Measurements from ENCODE around the gene HOXA3. TPM values are rescaled to one million over a fixed set of nuclear protein-coding genes. Genes with fewer than 3 reads are reported as not detected.

HOXA3 gene
- total RNA-seq, 1 experiment from 2014 or later: 9.2 TPM

DNA sequence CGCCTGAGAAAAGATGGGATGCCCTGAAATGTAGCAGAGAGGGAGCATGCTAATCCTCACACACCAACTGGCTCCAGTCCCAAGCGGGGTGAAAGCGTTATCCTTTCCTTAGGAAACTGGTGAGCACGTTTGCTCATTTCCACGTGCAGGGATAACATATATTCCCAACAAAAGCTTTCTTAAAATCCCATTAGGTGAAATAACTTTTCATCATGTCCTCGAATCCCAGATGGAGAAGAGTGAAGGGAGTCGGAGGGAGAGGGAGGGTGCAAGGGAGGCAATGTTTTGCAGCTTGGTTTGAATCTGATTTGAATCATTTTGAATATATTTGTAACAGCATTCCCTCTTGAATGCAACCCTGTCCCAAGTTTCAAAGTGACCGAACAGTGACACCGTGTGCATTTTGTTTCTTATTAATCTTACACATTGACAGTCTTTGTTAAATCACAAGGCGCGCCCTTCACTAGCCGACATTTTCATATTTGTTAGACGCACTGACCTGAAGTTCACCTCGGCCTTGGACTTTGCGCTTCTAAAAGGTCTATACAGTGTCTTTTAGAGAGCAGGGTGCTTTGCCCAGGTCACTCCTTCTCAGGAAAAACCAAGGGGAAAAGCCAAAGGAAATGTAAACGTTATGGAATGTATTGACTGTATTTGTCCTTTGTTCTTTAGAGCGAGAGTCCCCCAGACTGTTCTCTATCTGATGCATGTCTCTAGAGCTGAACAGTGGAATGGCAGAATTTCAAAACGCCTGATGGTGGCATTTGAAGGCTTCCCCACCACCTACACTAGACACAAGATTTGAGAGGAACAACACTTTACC, 18.8 kb downstream of the HOXA3 start:
- TF ChIP-seq, protein P1, sequence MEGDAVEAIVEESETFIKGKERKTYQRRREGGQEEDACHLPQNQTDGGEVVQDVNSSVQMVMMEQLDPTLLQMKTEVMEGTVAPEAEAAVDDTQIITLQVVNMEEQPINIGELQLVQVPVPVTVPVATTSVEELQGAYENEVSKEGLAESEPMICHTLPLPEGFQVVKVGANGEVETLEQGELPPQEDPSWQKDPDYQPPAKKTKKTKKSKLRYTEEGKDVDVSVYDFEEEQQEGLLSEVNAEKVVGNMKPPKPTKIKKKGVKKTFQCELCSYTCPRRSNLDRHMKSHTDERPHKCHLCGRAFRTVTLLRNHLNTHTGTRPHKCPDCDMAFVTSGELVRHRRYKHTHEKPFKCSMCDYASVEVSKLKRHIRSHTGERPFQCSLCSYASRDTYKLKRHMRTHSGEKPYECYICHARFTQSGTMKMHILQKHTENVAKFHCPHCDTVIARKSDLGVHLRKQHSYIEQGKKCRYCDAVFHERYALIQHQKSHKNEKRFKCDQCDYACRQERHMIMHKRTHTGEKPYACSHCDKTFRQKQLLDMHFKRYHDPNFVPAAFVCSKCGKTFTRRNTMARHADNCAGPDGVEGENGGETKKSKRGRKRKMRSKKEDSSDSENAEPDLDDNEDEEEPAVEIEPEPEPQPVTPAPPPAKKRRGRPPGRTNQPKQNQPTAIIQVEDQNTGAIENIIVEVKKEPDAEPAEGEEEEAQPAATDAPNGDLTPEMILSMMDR (IDR thresholded peaks at IDR 0.05 in 2 of 3, conservative IDR thresholded peaks at IDR 0.05 in 1 of 3; ENCODE audit: borderline replicate concordance in 1 of 3, insufficient read depth in 1 of 3, low read depth in 2 of 3, low read length in 2 of 3): no peak
- TF ChIP-seq EGR1 (IDR thresholded peaks at IDR 0.05; ENCODE audit: low read depth) (no peak), SP1 (IDR thresholded peaks at IDR 0.05; ENCODE audit: low read depth) (no peak), EZH2 (IDR thresholded peaks at IDR 0.05) (no peak), RAD21 (IDR thresholded peaks at IDR 0.05; ENCODE audit: low read depth) (peak; percentile 16; the same call in 1 of the 2 replicates)
- no peak overlapping the region for H3K27ac ChIP-seq (ENCODE audit: low read depth, low read length)
- RAD21 ChIA-PET (ENCODE audit: low non-redundant PET in 1 of 2, low total read pairs in 2 of 2, uncharacterized antibody in 2 of 2, unreplicated experiment in 2 of 2): no interaction called here
- no TSS peak for BruUV-seq (replicated peaks)
- H4K20me1 ChIP-seq (ENCODE audit: insufficient read depth): no peaks in the 10 kb centered on the region
- CTCF ChIA-PET: no interaction called here
- H3K4me2 ChIP-seq (ENCODE audit: low read length): peak overlapping the region; percentile 83
- POLR2A ChIA-PET: no interaction called here
- peak overlapping the region in 1 of 2 experiments; percentile 22; a peak in 1 of 4 replicates for H3K4me3 ChIP-seq (replicated peaks in 1 of 2; ENCODE audit: low read depth in 1 of 2, low read length in 2 of 2)
- 0 out of 2 replicates have a peak, but pooled peaks cover under 1% of the 10 kb centered on the region for H3K27me3 ChIP-seq (ENCODE audit: insufficient read depth, low read length)
- intact Hi-C loops (cut with micrococcal nuclease): no loop called here
- H3K9ac ChIP-seq (ENCODE audit: low read length): peak overlapping the region; percentile 55; the same call in 1 of the 2 replicates
- H3K79me2 ChIP-seq (ENCODE audit: insufficient read depth, low read length): no peaks in the 10 kb centered on the region
- no peak overlapping the region for H2AFZ ChIP-seq (ENCODE audit: low read depth, low read length, poor library complexity, severe bottlenecking)
- DNase-seq (ENCODE audit: low read depth, low spot score): no peak
- H3K36me3 ChIP-seq (ENCODE audit: control insufficient read depth in 1 of 2, insufficient read depth in 2 of 2, low read length in 2 of 2): no peaks in the 10 kb centered on the region
- ATAC-seq: no peak
- no peaks in the 10 kb centered on the region for H3K9me3 ChIP-seq (ENCODE audit: control insufficient read depth in 1 of 2, insufficient read depth in 1 of 2, low read depth in 1 of 2, low read length in 2 of 2)
- no peaks in the 10 kb centered on the region for H3K9me2 ChIP-seq (ENCODE audit: insufficient read depth)
- peaks cover 41 to 86% of the 10 kb centered on the region in 2 experiments for H3K4me1 ChIP-seq (ENCODE audit: control insufficient read depth in 1 of 2, insufficient read depth in 2 of 2, low read length in 2 of 2)

DNA sequence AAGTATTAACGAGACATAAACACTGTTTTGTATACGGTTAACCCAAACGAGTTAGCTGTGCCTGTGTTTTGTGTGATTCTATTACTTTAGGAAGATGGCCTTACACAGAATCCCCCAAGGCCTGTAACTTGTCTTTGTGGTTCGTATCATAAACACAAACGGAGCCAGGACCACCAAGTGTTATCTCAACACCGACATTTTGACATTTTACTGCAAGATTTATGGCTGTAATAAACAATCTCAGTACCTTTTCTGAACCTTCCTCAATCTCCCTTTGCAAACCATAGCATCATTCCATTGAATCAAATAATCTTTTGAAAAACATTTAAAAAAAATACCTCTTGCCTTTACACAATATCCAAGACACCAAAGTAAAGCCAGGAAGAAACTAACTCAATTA, 19.4 kb downstream of the HOXA3 start:
- intact Hi-C loops (cut with micrococcal nuclease): no loop called here
- no peak for DNase-seq (ENCODE audit: low read depth, low spot score)
- Histone ChIP-seq H4K20me1 (ENCODE audit: insufficient read depth) (no peaks in the 10 kb centered on the region), H3K9me3 (ENCODE audit: control insufficient read depth in 1 of 2, insufficient read depth in 1 of 2, low read depth in 1 of 2, low read length in 2 of 2) (no peaks in the 10 kb centered on the region), H3K4me1 (ENCODE audit: control insufficient read depth in 1 of 2, insufficient read depth in 2 of 2, low read length in 2 of 2) (peaks cover 41 to 87% of the 10 kb centered on the region in 2 experiments), H3K9me2 (ENCODE audit: insufficient read depth) (no peaks in the 10 kb centered on the region), H3K4me2 (ENCODE audit: low read length) (peak overlapping the region; percentile 83; the same call in 1 of the 2 replicates), H3K79me2 (ENCODE audit: insufficient read depth, low read length) (no peaks in the 10 kb centered on the region), H3K9ac (ENCODE audit: low read length) (no peak overlapping the region), H3K4me3 (replicated peaks in 1 of 2; ENCODE audit: low read depth in 1 of 2, low read length in 2 of 2) (no peak overlapping the region), H3K27ac (ENCODE audit: low read depth, low read length) (no peak overlapping the region), H3K36me3 (ENCODE audit: control insufficient read depth in 1 of 2, insufficient read depth in 2 of 2, low read length in 2 of 2) (no peaks in the 10 kb centered on the region), H2AFZ (ENCODE audit: low read depth, low read length, poor library complexity, severe bottlenecking) (no peak overlapping the region), H3K27me3 (ENCODE audit: insufficient read depth, low read length) (peaks cover 7% of the 10 kb centered on the region)
- CTCF ChIA-PET: no interaction called here
- POLR2A ChIA-PET: no interaction called here
- RAD21 ChIA-PET (ENCODE audit: low non-redundant PET in 1 of 2, low total read pairs in 2 of 2, uncharacterized antibody in 2 of 2, unreplicated experiment in 2 of 2): no interaction called here
- BruUV-seq (replicated peaks): no TSS peak
- ATAC-seq: no peak
- TF ChIP-seq, protein P2, sequence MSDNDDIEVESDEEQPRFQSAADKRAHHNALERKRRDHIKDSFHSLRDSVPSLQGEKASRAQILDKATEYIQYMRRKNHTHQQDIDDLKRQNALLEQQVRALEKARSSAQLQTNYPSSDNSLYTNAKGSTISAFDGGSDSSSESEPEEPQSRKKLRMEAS (IDR thresholded peaks at IDR 0.05): no peak
- no peak for TF ChIP-seq SRF (IDR thresholded peaks at IDR 0.05; ENCODE audit: low read depth)
- no peak for TF ChIP-seq FOSL1 (IDR thresholded peaks at IDR 0.05; ENCODE audit: low read depth)
- no peak for TF ChIP-seq CBX3 (IDR thresholded peaks at IDR 0.05; ENCODE audit: low read depth)
- no peak for TF ChIP-seq EZH2phosphoT487 (IDR thresholded peaks at IDR 0.05; ENCODE audit: borderline replicate concordance)
- TF ChIP-seq TCF7L2 (IDR thresholded peaks at IDR 0.05; ENCODE audit: borderline replicate concordance, extremely low read depth, insufficient read depth, insufficient read length): no peak
- no peak for TF ChIP-seq POLR2AphosphoS5 (IDR thresholded peaks at IDR 0.05; ENCODE audit: low read depth, low read length)
- TF ChIP-seq EZH2 (IDR thresholded peaks at IDR 0.05): no peak
- TF ChIP-seq, protein P3, sequence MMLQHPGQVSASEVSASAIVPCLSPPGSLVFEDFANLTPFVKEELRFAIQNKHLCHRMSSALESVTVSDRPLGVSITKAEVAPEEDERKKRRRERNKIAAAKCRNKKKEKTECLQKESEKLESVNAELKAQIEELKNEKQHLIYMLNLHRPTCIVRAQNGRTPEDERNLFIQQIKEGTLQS (IDR thresholded peaks at IDR 0.05): no peak
- TF ChIP-seq CEBPB (IDR thresholded peaks at IDR 0.05; ENCODE audit: low read depth): no peak
- TF ChIP-seq EGR1 (IDR thresholded peaks at IDR 0.05; ENCODE audit: low read depth): no peak

Measured in HCT116 (cell line).